GM19023 (cell line): Measurements from ENCODE around the gene QSOX2.

Source experiments
- ATAC-seq: cut with Tn5 transposase; IDR thresholded peaks from one replicate; pipeline ENCODE4 v1.9.1; 2021; ENCODE audit warnings: mild to moderate bottlenecking, moderate library complexity; ENCODE audit not compliant: unreplicated experiment

Gene QSOX2

DNA sequence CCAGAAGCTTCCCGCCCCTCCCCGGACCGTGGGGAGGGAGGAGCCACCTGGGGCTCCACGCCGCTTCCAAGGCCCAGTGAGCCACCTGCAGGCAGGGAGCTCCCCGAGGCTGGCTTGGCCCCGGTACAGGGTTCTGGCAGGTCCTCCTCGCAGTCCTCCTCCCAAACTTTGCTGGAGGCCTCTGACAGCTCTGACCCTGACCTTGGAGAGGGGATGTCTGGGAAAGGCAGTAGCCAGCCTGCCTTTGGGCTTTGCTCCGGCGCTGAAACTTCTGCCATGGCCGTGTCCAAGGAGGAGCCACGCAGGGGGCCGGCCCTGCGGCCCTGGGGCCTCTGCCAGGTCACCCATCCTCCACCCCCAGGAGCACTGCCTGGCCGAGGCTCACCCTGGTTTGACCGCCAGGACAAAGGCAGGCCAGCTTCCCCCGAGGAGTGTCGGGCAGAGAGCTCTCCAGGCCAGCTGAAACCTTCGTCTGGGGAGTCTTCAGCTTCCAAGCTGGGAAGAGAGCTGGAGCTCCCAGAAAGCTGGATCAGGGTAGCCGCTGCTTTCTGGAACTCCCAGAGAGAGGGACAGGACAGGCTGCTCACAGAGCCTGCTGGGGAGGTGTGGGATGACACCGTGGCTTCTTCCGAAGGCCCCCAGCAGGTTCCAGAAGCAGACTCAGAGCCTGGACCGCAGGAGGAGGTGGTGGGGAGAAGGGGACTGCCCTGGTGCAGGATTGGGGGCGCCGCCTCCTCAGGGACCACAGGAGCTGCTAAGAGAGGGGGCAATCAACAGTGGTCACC is 9.0 kb upstream of the QSOX2 start:
- ATAC-seq, result no peak

DNA sequence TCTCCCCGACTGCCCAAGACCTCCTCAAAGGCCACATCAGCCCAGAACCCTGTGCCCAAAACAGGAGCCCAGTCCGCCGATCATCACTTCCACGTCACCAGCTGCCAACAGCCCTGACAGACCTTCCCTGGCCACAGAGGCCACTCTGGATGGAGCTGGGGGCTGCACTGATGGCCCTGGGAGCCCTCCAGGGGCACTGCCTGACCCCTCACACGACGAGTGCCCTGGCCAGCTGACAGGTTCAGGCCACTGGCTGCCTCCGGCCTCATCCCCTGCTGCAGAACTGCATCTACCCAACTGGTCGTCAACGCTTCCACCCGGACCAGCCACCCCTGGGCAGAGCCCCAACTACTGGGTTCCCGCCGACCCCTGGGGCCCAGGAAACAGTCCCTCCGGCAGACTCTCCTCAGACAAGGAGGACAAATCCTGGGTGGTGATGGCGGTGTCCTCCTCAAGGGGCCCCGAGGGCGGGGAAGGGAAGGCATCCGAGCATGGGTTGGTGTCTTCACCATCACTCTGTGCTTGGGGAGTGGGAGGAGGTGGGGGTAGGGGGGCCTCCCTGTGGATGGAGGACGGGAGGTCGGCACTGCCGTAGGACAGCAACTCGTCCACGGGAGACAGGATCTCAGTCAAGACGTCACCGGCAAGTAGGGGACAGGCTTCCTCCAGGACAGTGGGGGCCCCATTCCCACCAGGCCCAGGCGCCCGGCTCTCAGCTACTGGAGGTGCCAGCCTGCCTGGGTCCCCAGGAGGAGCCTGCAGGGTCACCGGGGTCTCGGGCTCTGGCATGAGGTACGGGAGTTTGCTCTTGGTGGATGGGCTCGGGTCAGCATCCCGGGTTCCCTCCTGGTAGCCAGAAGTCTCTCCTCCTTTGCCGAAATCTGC is 7.9 kb upstream of the QSOX2 start:
- no peak for ATAC-seq

DNA sequence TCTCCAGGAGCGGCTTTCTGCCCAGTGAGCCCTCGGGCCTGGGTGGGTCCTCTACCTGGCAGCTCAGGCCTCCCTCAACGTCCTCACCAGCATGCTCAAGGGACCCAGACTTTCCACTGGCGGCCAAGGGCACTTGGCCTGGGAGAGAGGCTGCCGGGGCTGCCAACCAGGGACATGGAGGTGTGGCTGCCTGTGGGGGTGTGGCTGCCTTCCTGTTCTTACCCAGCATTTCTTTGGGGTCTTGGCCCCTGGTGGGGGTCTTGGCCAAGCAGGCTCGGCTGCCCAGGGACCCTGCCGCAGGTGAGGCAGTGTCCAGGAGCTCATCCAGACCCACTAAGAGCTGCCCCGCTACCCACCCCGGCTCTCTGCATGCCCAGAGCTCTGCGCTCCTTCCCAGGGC is 7.2 kb upstream of the QSOX2 start:
- no peak for ATAC-seq

DNA sequence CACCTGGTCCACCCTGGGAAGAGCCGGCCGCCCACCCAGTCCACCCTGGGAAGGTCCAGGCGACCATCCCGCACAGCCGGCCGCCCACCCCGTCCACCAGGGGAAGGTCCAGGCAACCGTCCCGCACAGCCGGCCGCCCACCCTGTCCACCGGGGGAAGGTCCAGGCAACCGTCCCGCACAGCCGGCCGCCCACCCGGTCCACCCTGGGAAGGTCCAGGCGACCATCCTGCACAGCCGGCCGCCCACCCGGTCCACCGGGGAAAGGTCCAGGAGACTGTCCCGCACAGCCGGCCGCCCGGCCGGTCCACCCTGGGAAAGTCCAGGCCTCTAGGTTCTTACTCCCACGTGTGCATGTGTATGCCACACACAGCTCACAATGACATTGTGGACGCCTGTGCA is 6.7 kb upstream of the QSOX2 start:
- ATAC-seq, result no peak

DNA sequence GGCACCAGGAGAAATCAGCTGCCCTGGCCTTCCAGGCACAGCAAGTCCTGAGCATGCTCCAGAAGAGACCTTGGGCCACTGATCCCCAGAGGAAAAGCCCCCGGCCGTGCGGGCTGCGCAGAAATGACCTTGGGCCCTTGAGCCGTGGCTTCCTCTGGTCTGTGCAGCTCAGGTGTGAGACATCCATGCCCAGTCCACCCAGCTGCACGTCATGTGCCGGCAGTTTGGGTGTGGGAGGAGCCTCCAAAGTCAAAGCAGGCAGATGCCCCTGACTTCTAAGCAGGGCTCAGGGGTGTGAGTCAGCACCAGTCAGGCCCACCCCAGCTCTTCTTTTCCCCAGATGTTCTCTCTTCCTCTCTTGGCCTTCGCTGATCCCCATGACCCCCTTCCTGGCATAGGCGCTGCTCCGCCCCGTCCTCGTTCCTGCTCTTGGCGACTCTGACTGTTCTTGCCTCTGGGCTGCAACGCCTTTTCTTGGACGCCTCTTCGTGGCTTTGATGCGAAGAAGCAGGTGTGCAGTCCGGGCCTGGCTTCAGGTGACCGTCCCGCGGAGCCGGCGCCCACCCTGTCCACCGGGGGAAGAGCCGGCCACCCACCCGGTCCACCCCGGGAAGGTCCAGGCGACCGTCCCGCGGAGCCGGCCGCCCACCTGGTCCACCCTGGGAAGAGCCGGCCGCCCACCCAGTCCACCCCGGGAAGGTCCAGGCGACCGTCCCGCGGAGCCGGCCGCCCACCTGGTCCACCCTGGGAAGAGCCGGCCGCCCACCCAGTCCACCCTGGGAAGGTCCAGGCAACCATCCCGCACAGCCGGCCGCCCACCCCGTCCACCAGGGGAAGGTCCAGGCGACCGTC is 5.9 kb upstream of the QSOX2 start:
- ATAC-seq, result no peak

DNA sequence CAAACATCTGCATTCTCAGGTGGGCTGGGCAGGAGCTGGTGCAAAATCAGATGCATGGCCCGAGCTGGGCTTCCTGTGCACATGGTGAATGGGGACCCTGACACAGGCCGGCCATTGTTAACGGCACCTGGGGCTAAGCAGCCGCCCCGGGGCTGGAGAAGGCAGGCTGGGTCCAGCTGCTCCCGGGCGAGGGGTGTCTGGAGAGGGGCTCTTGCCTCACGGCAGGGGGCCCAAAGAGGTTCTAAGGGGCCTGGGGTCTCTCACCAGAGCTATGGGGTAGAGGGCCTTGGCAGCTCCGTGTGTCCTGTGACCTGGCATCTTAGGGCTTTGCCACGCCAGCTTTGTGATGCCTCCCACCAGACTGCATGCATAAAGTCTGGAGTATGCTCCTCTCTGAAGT is 5.1 kb upstream of the QSOX2 start:
- no peak for ATAC-seq

DNA sequence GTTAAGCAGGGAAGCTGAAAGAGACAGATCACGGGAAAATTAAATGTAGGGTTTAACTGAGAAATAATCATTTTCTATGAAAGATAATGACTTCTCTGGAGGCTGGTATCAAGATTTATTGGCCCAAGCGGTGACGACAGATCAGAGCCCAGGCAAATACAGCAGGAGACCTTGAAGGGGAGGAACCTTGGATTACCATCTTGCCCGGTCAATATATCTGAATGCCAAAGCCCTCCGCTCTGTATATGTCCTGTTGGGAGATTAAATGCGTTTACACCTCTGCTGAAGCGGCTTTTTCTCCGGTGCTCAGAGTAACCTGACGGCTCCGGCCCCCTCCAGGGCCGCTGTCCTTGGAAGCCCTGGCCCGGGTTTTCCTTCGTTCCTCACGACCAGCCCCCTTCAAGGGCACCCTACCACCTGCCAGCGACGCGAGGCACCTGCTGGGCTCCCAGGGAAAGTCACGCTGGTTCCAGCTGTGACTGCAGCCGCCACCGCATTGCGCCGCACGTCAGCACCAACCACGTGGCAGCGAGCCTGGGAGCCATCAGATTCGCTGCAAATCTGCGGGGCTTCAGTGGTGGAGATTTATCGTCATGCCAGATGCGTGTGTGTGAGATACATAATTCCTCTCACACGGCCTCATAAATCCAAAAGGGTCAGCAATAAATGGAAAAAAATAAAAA is 4.4 kb upstream of the QSOX2 start:
- no peak for ATAC-seq

DNA sequence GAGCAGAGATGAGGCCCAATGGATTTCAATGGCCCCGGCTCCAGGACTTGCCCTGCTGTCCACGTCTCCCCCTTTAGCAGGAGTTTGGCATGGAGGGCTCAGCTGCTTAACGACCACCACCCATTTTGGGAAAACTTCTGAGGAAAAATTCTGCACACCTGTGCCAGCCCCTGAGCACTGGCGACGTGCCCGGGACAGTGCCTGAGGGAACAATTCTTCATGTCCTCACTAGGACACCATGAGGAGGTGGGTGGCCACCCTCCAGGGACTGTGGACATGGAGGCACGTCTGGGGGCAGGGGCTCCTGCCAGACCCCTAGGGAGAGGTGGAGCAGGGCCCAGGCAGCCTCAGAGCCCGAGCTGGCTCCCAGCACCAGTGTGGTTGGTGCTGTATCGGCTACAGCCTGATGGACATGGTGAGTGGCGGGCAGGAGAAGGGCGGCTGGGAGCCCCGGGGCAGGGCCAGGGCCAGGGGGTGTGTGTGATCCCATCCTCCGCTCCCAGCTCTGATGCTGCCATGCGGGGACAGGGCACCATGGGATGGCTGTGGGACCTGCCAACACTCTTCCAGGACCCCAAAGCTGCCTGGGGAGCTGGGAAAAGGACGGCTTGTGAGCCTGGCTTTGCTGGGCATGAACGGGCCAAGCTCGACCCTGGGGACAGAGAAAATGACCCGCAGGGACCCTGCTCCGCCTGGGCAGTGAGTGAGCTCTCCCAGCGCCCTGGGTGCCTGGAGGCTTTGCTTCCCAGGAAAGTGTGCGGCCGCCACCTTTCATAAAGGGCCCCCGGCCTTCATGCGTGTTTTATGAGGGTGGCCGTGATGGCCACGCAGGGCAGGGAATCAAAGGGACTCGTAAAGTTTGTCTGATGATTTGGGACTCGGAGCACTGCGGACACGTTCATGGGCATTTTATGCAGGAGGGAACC is 3.6 kb upstream of the QSOX2 start:
- ATAC-seq, result no peak

DNA sequence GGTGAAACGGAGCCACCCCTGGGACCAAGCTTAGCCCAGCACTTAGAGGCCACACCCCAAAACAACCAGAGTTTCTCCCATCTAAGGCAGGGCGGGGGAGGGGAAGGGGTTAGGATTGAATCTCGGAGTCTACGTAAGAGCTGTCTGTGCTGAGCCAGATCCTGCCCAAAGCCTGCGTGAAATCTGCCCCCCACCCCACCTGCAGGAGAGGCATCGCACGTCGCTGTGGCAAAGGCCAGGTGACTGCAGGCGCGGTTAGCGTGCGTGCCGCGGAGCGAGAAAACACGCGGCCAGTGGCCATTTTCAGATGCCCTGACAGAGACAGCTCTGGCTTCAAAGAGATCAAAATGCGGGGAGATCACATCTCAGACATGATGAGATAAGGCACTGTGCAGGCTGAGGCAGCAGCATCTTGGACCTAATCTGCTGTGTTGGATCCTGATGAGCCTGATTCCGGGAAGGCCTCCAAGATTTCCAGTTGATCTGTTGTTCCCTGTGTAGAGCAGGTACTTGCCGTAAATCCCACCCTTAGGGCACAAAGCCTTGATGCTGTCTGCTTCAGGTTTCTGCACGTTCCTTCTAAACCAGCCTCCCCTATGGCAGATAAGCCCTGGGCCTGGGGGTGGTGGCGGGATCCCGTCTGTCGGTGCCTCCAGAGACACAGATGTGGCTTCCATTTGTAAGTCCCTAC is 2.5 kb upstream of the QSOX2 start:
- no peak for ATAC-seq

DNA sequence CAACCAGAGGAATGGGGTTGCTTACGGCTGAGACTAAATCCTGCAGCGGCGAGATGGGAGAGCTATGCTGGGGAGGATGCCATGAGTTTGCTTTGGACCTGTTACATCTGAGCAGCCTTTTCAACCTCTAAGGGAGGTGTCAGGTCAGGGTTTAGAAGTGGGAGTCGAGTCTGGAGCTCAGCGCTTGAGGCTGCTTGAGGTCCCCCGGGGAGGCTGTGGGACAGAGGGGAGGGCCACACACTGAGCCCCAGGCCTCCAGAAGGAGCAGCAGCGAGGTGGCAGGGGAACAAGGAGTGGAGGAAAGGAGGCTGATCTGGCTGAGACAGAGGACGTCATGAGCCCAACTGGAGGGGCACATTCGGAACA is 1.9 kb upstream of the QSOX2 start:
- ATAC-seq, result no peak

DNA sequence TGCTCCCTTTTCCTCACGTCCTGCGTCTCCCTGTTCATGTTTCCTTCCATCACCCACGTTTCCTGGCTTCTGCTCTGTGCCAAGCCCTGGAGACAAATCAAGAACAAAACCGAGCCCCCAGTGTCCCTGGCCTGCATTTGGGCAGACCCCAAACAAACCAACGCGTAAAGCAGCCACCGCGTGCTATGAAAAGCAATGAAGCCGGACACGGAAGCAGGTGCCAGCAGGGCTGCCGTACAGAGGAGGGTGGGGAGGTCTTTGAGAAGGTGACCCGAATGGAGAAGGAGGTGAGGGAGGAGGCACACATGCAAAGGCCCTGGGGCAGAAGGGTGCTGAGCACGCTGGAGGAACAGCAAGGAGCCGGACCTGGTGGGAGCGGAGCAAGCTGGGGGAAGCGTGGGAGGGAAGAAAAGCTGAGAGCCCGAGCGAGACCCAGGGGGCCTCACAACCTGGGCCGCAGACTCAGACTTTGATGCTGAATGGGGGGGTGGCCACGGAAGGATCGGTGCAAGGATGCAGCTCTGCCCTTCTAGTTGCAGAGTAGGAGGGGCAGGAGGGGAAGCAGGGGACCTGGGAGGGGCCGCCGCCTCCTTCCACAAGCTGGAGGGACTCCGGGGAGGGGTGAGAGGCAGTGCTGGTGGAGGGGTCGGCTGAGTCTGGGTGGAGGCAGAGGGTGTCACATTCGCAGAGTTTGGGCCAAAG is 1.4 kb upstream of the QSOX2 start:
- ATAC-seq, result no peak

DNA sequence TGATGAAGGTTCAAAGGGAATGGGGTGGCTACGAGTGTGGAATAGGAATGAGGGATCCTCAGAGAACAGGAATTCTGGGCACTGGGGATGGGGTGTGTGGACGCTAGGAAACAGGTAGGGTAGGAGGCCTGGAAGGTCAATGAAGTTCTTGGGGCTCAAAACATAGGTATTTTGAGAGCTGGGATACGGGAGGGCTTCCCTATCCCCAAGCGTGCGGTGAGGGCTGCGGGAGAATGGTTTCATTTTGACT is 718 bp downstream of the QSOX2 start:
- ATAC-seq, result no peak

DNA sequence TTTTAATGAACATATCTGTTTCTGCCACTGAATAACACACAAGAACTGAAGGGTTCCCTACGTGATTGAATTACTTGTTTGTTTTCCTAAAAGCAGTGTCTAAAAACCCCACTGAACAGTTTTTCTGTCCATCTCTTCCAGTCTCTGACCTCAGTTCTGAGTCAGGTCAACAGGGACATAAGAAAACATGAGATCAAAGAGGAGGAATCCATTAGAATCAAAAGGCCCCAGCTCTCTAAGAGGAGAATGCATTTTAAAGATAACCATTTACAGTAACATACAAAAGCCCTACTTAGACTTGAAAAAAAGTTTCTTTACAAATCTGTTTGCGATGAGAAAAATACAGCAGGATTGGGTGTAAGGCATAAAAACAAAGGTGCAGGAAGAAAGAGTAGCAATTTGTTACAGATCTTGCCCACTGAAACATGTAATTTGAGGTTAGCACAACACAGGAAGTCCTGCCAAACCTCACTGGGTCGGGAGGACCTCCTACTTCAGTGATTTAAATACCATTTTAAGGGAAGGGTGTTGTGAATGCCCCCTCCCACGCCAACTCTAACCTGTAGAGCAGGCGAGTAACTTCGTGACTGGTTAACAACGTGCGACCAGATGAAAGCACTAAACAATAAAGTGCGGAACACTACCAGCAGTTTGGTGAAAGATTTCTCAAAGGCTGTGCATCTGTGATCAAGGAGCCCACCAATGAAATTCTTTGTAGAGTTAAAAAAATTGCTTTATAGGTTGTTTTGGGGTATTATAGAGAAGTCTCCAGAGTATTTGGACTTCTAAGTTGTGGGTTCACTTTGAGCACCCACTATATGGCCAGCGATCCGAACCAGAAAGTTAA is 1.3 kb downstream of the QSOX2 start:
- ATAC-seq, result no peak

DNA sequence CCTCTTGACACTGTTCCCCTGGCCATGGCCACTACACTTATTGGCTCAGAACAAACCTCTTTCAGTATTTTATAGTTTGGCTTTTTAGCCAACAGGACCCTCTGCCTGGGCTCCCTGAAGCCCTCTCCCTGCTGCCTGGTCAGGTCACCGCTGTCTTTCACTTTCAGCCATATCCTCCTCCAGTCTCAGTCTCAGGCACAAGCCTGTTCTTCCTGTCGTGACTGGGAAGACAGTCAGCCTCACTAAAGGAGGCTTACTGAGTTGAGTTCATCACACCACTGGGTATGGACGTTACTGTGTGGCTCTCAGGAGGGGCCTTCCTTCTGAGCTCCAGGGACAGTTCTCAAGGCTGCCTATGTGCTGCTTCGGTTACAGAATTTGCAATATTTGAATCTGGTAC is 2.0 kb downstream of the QSOX2 start:
- ATAC-seq, result no peak

DNA sequence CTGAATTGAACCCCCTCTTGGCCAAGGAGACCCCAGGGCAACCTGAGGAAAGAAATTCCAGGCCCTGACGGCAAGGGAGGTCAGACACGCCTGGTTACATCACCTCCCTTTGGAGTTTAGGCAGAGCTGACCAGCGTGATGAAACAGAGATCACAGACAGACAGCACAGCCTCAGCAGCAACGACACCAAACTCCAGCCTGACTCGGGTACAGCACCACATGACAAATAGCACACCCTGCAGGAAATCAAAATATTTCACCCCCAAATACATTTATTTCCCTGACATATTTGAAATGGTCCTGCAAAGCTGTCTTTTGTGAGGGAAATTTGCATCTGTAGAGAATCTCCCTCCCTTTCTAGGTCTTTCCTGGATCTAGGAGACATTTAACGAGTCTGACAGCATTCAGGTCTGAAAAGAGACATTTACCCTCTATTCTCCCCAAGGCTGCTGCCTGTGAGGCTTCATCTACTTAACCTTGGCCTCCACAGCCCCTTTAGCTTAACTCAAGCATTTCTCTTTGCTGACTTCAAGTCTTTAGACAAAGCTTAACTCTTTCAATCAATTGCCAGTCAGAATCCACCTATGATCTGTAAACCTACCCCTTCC is 2.6 kb downstream of the QSOX2 start:
- no peak for ATAC-seq

DNA sequence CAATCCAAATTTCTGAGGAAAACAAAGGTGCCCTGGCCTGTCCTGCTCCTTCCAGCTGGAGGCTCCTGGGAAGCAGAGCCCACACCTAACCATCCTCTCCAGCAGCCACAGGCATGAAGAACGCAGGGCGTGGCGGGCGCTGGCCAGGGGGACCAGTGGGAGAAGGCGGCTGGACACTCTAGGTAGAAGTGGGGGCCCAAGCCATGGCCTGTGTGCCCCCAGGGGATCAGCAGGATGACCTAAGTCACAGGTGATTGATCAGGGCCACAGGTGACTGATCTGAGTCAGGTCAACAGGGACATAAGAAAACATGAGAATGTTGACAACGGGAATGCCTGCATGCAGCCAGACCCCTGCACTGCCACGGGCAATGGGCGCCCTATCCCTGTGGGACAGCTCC is 3.4 kb downstream of the QSOX2 start:
- no peak for ATAC-seq

DNA sequence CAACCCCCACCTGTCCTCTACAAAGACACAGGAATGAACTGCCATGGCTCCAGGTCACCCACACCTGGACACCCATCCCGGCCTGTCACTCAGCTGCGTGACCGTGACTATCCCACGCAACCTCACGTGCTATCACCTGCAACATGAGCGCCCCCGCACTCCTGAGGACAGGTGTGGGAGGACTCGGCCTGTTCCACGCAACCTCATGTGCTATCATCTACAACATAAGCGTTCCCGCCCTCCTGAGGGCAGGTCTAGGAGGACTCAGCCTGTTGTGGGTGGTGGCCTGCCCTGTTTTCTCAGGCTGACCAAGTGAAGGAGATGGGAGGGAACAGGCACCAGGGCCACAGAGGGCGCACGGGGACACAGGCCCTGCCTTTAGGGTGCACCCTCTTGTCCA is 4.1 kb downstream of the QSOX2 start:
- ATAC-seq, result no peak

DNA sequence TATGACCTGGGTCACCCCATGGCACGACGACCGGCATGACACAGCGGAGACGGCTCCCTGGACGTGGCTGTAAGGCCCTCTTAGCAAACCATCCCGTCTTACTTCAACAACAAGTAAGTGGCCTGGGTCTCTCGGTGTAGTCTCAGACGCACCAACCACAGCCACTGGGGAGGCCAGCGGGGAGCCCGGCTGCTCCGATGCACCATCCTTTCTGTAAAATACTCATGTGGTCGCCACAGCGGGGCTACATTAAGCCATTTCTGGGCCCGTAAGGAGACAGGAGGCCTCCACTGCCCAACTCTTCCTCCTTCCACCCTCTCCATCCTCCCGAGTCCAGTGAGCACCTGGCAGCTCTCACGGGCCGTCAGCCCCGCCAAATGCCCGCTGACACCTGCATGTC is 4.7 kb downstream of the QSOX2 start:
- no peak for ATAC-seq
